Measurements from ENCODE around the gene IPO9. TPM values are rescaled to one million over a fixed set of nuclear protein-coding genes. Genes with fewer than 3 reads are reported as not detected.

IPO9 gene
- total RNA-seq, 4 donors from 2014 or later: 9.6 to 23.1 (median 13.4) TPM

DNA sequence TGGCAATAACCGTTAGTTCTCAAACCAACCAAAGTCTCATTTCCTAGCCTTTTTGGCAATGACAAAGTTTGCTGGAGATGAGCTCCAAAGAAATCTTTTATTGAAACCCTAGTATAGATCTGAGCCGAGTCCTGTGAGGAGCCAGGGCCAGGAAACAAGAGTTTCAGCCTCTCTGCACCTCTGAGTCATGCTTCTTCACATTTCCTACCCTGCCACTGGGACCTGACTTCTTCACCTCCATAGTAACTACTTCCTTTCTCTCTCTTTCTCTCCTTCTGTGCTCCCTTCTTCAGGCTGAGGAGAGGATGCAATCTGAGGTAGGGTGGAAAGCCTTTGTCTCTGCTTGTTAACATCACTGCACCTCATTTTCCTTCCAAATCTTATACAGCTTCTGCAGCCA is 38.7 kb upstream of the IPO9 start:
- H3K9me3 ChIP-seq: no peaks in the 10 kb centered on the region
- no peak overlapping the region for H3K4me3 ChIP-seq
- H3K4me1 ChIP-seq: peaks cover 0 to 23% (median 0%) of the 10 kb centered on the region in 4 donors
- H3K36me3 ChIP-seq: peaks cover 0 to 56% (median 0%) of the 10 kb centered on the region in 3 donors
- DNase-seq: no peak
- TF ChIP-seq, protein P1, sequence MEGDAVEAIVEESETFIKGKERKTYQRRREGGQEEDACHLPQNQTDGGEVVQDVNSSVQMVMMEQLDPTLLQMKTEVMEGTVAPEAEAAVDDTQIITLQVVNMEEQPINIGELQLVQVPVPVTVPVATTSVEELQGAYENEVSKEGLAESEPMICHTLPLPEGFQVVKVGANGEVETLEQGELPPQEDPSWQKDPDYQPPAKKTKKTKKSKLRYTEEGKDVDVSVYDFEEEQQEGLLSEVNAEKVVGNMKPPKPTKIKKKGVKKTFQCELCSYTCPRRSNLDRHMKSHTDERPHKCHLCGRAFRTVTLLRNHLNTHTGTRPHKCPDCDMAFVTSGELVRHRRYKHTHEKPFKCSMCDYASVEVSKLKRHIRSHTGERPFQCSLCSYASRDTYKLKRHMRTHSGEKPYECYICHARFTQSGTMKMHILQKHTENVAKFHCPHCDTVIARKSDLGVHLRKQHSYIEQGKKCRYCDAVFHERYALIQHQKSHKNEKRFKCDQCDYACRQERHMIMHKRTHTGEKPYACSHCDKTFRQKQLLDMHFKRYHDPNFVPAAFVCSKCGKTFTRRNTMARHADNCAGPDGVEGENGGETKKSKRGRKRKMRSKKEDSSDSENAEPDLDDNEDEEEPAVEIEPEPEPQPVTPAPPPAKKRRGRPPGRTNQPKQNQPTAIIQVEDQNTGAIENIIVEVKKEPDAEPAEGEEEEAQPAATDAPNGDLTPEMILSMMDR (IDR thresholded peaks at IDR 0.05): no peak
- TF ChIP-seq POLR2A (IDR thresholded peaks at IDR 0.05): no peak
- peak overlapping the region in 2 of 4 donors; percentile 50 to 74 for H3K27ac ChIP-seq
- no peaks in the 10 kb centered on the region for H3K27me3 ChIP-seq

DNA sequence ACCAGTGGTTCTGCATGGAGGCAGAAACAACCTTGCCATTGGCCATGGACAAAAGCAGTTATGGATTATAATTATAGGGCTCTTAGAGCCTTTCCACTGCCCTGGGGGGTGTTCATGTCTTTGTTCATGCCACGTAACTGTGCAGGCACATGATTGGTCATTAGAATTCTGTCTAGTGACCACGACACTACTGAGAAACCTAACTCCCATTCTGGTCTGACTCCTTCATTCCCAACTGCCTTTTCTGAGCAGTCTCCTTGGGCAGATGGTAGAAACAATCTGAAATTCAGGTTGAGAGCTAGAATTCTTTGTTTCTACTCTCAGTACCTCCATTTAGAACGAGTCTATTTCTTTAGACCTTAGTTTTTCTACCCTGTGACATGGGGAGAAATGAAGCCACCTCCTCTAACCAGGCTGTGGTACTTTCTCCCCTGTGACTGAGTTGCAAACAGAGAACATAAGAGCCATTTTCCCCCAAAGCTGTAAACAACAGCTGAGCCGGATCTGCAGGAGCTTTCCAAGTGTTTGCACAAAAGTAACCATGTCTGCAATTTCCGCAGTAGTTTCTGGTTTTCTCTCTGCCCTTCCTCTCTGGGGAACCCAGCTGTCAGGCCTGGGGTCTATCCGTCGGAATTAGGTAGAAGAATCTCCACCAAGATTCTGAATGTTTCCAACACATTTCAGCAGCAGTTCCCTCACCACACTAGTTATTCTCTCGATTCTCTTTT is 37.7 kb upstream of the IPO9 start:
- Histone ChIP-seq H3K36me3 (peaks cover 0 to 57% (median 0%) of the 10 kb centered on the region in 3 donors), H3K27ac (peak overlapping the region in 3 of 4 donors; percentile 22 to 74 (median 50)), H3K4me3 (no peak overlapping the region), H3K27me3 (no peaks in the 10 kb centered on the region), H3K9me3 (no peaks in the 10 kb centered on the region), H3K4me1 (peaks cover 0 to 23% (median 0%) of the 10 kb centered on the region in 4 donors)
- DNase-seq: no peak
- TF ChIP-seq, protein P1 (IDR thresholded peaks at IDR 0.05): no peak
- no peak for TF ChIP-seq POLR2A (IDR thresholded peaks at IDR 0.05)

DNA sequence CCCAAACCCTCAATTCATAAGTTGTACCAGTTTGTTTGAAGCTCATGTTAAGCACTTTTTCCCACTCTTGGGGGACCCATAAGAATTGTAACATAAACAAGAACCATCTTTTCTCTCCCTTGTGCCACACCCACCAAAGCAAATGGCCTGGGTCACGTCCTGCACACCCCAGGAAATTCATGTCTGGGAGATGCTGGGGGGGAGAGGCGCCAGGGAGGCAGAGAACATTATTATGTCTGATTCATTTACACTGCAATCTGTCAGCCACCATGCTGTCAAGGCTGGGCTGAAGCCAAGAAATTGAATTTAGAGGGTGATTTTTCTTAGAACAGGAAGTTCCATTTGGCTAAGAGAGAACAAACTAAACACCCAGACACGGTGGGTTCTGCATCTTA is 37.2 kb upstream of the IPO9 start:
- H3K36me3 ChIP-seq: peaks cover 0 to 54% (median 0%) of the 10 kb centered on the region in 3 donors
- DNase-seq: no peak
- TF ChIP-seq, protein P1 (IDR thresholded peaks at IDR 0.05): no peak
- TF ChIP-seq POLR2A (IDR thresholded peaks at IDR 0.05): no peak

DNA sequence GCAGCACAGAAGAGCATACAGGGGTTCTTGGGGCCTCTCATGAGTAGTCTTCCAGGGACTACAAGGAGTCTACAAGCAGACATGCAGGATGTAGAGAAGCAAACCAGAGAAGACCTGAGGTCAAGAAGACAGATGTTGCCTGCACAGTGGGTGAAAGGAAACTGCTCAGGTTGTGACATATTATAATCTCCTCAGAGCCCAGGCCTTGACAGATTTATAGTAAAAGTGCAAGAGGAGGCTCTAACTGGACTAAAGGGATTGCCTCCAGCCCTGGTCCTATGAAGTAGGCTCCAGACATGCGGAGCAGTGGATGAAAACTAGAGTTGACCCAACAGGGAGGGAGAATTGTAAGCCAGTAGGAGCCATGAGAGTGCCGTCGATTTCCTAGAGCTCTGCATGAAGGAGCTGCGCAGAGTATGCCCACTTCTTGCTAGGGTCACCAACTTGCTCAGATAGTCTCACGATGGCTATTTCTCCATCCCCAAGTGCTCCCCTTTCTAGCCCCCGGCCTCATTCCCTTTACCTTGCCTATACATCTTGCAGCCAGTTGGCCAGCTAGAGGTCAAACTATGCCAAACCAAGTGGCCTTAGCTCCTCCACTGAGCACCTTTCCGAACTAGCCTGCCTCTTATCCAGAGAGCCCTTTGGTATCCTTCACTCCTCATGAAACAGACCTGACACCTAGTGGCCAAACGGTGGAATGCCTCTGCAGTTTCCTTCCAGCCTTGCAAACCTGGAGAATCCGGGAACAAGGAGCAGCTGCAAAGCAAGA is 36.2 kb upstream of the IPO9 start:
- H3K4me1 ChIP-seq: peaks cover 0 to 23% (median 0%) of the 10 kb centered on the region in 4 donors
- H3K27me3 ChIP-seq: no peaks in the 10 kb centered on the region
- H3K9me3 ChIP-seq: no peaks in the 10 kb centered on the region
- peaks cover 0 to 47% (median 0%) of the 10 kb centered on the region in 3 donors for H3K36me3 ChIP-seq
- peak overlapping the region in 3 of 4 donors; percentile 35 to 74 (median 50) for H3K27ac ChIP-seq
- no peak overlapping the region for H3K4me3 ChIP-seq
- TF ChIP-seq, protein P1 (IDR thresholded peaks at IDR 0.05): peak; percentile 87 to 98 (median 93)
- no peak for TF ChIP-seq POLR2A (IDR thresholded peaks at IDR 0.05)
- peak; percentile 52 to 89 (median 71) for DNase-seq

More for the DNA sequence above, 37.2 kb upstream of the IPO9 start:
- Histone ChIP-seq H3K4me3 (no peak overlapping the region), H3K9me3 (no peaks in the 10 kb centered on the region), H3K27ac (peak overlapping the region in 3 of 4 donors; percentile 35 to 74 (median 50)), H3K4me1 (peaks cover 0 to 23% (median 0%) of the 10 kb centered on the region in 4 donors), H3K27me3 (no peaks in the 10 kb centered on the region)

DNA sequence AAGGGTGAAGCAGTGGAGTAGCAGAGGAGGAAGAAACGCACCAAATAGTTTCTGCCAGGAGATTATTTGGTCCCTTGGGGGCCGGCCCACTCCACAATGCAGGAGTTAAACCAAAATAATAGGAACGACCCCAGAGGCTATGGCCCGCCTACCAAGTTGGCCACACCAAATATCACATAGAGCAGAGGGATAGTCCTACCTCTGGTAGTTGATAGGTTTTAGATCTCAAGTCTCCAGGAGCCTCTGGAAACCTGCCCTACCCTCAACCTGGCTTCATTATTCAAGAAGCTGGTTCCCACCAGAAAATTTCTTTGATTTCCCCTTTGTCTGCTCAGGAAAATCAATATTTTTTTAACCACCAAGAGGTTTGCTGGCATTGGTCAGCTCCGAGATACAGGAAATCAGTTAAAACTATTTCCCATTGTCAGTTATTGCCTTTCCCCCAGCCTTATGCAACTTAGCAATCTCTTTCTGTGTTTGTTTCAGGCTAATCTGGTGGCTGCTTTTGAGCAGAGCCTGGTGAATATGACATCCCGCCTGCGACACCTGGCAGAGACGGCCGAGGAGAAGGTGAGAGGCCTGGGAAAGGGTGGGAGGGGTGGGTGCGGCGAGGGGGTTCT is 35.5 kb upstream of the IPO9 start:
- DNase-seq: no peak
- Histone ChIP-seq H3K27me3 (no peaks in the 10 kb centered on the region), H3K4me3 (no peak overlapping the region), H3K27ac (no peak overlapping the region), H3K36me3 (peaks cover 0 to 42% (median 0%) of the 10 kb centered on the region in 3 donors), H3K9me3 (no peaks in the 10 kb centered on the region), H3K4me1 (peaks cover 0 to 23% (median 0%) of the 10 kb centered on the region in 4 donors)
- TF ChIP-seq, protein P1 (IDR thresholded peaks at IDR 0.05): no peak

Measured in Peyer's patch (tissue), 4 donors.